ENCODE measurements around the gene TCTA.

The TCTA gene

GRCh38 chr3:49410846-49411534 is 1.2 kb upstream of the TCTA start:
- DNase-seq (ENCODE audit: low read depth, low spot score), result no peak

GRCh38 chr3:49411535-49411967 is 672 bp upstream of the TCTA start:
- DNase-seq (ENCODE audit: low read depth, low spot score), result peak; percentile 64

GRCh38 chr3:49412632-49413337 is 562 bp downstream of the TCTA start:
- no peak for DNase-seq (ENCODE audit: low read depth, low spot score)

- no peak for DNase-seq (ENCODE audit: low read depth, low spot score)
These were observed 1.1 kb downstream of the TCTA start for GRCh38 chr3:49413338-49413734.

- no peak for DNase-seq (ENCODE audit: low read depth, low spot score)
These were observed 2.5 kb downstream of the TCTA start for GRCh38 chr3:49414753-49415152.

GRCh38 chr3:49415931-49416601 is 3.8 kb downstream of the TCTA start:
- no peak for DNase-seq (ENCODE audit: low read depth, low spot score)

- no peak for DNase-seq (ENCODE audit: low read depth, low spot score)
These were observed 4.6 kb downstream of the TCTA start for GRCh38 chr3:49416867-49417266.

- DNase-seq (ENCODE audit: low read depth, low spot score), result no peak
These were observed 5.4 kb downstream of the TCTA start for GRCh38 chr3:49417516-49418120.

GRCh38 chr3:49421890-49422378 is 9.7 kb downstream of the TCTA start:
- no peak for DNase-seq (ENCODE audit: low read depth, low spot score)

- peak; percentile 68 for DNase-seq (ENCODE audit: low read depth, low spot score)
These were observed 10.4 kb downstream of the TCTA start, which contains the start of gene AMT for GRCh38 chr3:49422379-49423248. TSS of gene AMT (minus strand) at chr3:49422473. CDS start at chr3:49422450, 23 bp downstream.

GRCh38 chr3:49424816-49425215 is 12.6 kb downstream of the TCTA start:
- DNase-seq (ENCODE audit: low read depth, low spot score), result no peak

- DNase-seq (ENCODE audit: low read depth, low spot score), result no peak
These were observed 15.4 kb downstream of the TCTA start for GRCh38 chr3:49427586-49427985.

- no peak for DNase-seq (ENCODE audit: low read depth, low spot score)
These were observed 16.5 kb downstream of the TCTA start for GRCh38 chr3:49428752-49429080.

GRCh38 chr3:49434731-49435130 is 22.5 kb downstream of the TCTA start:
- DNase-seq (ENCODE audit: low read depth, low spot score), result no peak

GRCh38 chr3:49445391-49445790 is 33.2 kb downstream of the TCTA start:
- DNase-seq (ENCODE audit: low read depth, low spot score), result no peak

- no peak for DNase-seq (ENCODE audit: low read depth, low spot score)
These were observed 41.4 kb downstream of the TCTA start for GRCh38 chr3:49453621-49454020.

- peak; percentile 19 for DNase-seq (ENCODE audit: low read depth, low spot score)
These were observed 42.2 kb downstream of the TCTA start for GRCh38 chr3:49454458-49454857.

- DNase-seq (ENCODE audit: low read depth, low spot score), result no peak
These were observed 42.9 kb downstream of the TCTA start for GRCh38 chr3:49454898-49455681.

- peak; percentile 20 for DNase-seq (ENCODE audit: low read depth, low spot score)
These were observed 44.2 kb downstream of the TCTA start for GRCh38 chr3:49456466-49456865.

GRCh38 chr3:49460188-49460890 is 48.1 kb downstream of the TCTA start:
- no peak for DNase-seq (ENCODE audit: low read depth, low spot score)

All from astrocyte of the hippocampus (primary cell).